ENCODE results near the gene MSRB1. TPM values are rescaled to one million over a fixed set of nuclear protein-coding genes. Genes with fewer than 3 reads are reported as not detected.

MSRB1 gene
- total and polyA plus RNA-seq, 9 of the 15 experiments (the other 6 are each of a cell fraction or from before 2014, with no cell fraction given), result 5.4 to 33.7 (median 25.7) TPM

DNA sequence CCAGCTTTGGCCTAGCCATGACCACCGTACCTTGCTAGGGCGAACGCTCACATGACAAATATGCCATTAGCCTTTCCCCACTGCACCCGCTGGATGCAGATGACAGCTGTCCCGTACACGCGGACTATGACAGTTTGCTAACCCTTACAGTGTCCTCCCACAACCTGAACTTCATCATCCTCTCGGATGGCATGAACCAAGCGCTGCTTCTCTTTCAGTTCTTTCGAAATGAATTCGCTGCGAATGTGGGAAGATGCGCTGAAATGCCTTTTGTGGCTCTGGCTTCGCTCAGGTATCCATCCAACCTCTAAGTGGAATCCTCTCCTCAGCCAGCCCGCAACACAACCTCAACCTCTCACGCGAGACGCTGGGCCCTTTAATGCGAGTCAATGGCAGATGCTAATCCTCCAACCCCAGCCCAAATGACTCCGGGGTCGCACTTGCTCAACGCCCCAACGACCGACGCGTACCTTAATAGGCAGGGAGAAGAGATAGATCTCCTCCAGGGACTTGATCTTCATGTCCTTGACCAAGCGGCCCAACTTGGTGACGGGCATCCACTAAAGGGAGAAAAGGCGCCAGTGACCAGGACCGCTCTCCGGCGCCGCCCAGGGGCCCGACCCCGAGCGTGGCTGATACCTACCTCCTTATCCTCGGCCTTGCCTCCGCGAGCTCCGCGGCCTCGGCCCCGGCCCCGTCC lies 21.0 kb upstream of the MSRB1 start (continued):
- TF ChIP-seq, protein P1, sequence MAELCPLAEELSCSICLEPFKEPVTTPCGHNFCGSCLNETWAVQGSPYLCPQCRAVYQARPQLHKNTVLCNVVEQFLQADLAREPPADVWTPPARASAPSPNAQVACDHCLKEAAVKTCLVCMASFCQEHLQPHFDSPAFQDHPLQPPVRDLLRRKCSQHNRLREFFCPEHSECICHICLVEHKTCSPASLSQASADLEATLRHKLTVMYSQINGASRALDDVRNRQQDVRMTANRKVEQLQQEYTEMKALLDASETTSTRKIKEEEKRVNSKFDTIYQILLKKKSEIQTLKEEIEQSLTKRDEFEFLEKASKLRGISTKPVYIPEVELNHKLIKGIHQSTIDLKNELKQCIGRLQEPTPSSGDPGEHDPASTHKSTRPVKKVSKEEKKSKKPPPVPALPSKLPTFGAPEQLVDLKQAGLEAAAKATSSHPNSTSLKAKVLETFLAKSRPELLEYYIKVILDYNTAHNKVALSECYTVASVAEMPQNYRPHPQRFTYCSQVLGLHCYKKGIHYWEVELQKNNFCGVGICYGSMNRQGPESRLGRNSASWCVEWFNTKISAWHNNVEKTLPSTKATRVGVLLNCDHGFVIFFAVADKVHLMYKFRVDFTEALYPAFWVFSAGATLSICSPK (IDR thresholded peaks at IDR 0.05; ENCODE audit: borderline replicate concordance), result no peak
- TF ChIP-seq, protein P2, sequence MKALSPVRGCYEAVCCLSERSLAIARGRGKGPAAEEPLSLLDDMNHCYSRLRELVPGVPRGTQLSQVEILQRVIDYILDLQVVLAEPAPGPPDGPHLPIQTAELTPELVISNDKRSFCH (CRISPR knock-in tag; IDR thresholded peaks at IDR 0.05), result no peak
- TF ChIP-seq, protein P2 (tag; IDR thresholded peaks at IDR 0.05), result no peak
- TF ChIP-seq CSDE1 (IDR thresholded peaks at IDR 0.05) (no peak), ARID1B (IDR thresholded peaks at IDR 0.05) (no peak), CCNT2 (IDR thresholded peaks at IDR 0.05; ENCODE audit: borderline replicate concordance, extremely low read depth, insufficient read length, low read depth, low read length) (no peak), HDGF (IDR thresholded peaks at IDR 0.05) (0 out of 2 replicates have a peak, but pooled peaks have one; percentile 21), SREBF1 (IDR thresholded peaks at IDR 0.05; ENCODE audit: borderline replicate concordance, low read depth, low read length) (no peak), XRCC3 (IDR thresholded peaks at IDR 0.05) (no peak), FOSL1 (tag; conservative IDR thresholded peaks at IDR 0.05) (no peak), EP300 (IDR thresholded peaks at IDR 0.05; ENCODE audit: low read length) (no peak), ZKSCAN1 (IDR thresholded peaks at IDR 0.05; ENCODE audit: low read depth, low read length) (no peak), ZNF785 (CRISPR knock-in tag; IDR thresholded peaks at IDR 0.05) (no peak), CC2D1A (IDR thresholded peaks at IDR 0.05) (no peak), TAF1 (IDR thresholded peaks at IDR 0.05; ENCODE audit: control insufficient read depth, extremely low read depth, insufficient read depth, low read length, severe bottlenecking) (no peak), RHOXF2B (CRISPR knock-in tag; conservative IDR thresholded peaks at IDR 0.05) (no peak), POLR3G (IDR thresholded peaks at IDR 0.05; ENCODE audit: extremely low read depth, insufficient read length, insufficient replicate concordance) (no peak), STAT5B (CRISPR knock-in tag; IDR thresholded peaks at IDR 0.05) (no peak), SMAD3 (CRISPR knock-in tag; conservative IDR thresholded peaks at IDR 0.05) (no peak), EP400 (IDR thresholded peaks at IDR 0.05) (no peak), ZNF384 (IDR thresholded peaks at IDR 0.05; ENCODE audit: low read depth, low read length) (no peak), ZNF316 (IDR thresholded peaks at IDR 0.05) (no peak)
- TF ChIP-seq, protein P3, sequence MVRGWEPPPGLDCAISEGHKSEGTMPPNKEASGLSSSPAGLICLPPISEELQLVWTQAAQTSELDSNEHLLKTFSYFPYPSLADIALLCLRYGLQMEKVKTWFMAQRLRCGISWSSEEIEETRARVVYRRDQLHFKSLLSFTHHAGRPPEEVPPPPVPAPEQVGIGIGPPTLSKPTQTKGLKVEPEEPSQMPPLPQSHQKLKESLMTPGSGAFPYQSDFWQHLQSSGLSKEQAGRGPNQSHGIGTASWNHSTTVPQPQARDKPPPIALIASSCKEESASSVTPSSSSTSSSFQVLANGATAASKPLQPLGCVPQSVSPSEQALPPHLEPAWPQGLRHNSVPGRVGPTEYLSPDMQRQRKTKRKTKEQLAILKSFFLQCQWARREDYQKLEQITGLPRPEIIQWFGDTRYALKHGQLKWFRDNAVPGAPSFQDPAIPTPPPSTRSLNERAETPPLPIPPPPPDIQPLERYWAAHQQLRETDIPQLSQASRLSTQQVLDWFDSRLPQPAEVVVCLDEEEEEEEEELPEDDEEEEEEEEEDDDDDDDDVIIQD (CRISPR knock-in tag; IDR thresholded peaks at IDR 0.05), result no peak
